ENCODE data around the gene LRP5. TPM values are rescaled to one million over a fixed set of nuclear protein-coding genes. Genes with fewer than 3 reads are reported as not detected.

LRP5 gene
- total RNA-seq, 1 donor from 2014 or later, result 20.2 TPM

- Mint-ChIP-seq H3K36me3 (ENCODE audit: low read depth, unreplicated experiment) (no peaks in the 10 kb centered on the region), H3K4me3 (ENCODE audit: unreplicated experiment) (peak overlapping the region; percentile 87), H3K27me3 (ENCODE audit: low read depth, unreplicated experiment) (peaks cover 2% of the 10 kb centered on the region), H3K27ac (ENCODE audit: unreplicated experiment) (peak overlapping the region; percentile 92), H3K9me3 (ENCODE audit: unreplicated experiment) (no peaks in the 10 kb centered on the region), H3K4me1 (ENCODE audit: low read depth, unreplicated experiment) (peaks cover 17% of the 10 kb centered on the region)
- H3K79me2 ChIP-seq (ENCODE audit: insufficient read depth, low read length), result peaks cover 46% of the 10 kb centered on the region
- TF ChIP-seq CTCF (IDR thresholded peaks at IDR 0.05; ENCODE audit: insufficient read depth, low read depth, low read length) (no peak), EZH2 (IDR thresholded peaks at IDR 0.05; ENCODE audit: insufficient read depth, low read length) (no peak)
- peak overlapping the region; percentile 92 for H2AFZ ChIP-seq (ENCODE audit: low read depth, low read length)
- H3K4me1 ChIP-seq (ENCODE audit: insufficient read depth, low read length), result peaks cover 22% of the 10 kb centered on the region
- H3K27ac ChIP-seq (ENCODE audit: low read depth, low read length), result peak overlapping the region; percentile 92
- no peaks in the 10 kb centered on the region for H3K9me3 ChIP-seq (ENCODE audit: insufficient read depth, low read depth, low read length)
- no peaks in the 10 kb centered on the region for H3K27me3 ChIP-seq (ENCODE audit: insufficient read depth, low read length)
- peak overlapping the region; percentile 92 for H3K9ac ChIP-seq (ENCODE audit: low read length)
- no peak for FAIRE-seq
- peaks cover 40% of the 10 kb centered on the region for H4K20me1 ChIP-seq (ENCODE audit: insufficient read depth, low read length)
- H3K4me3 ChIP-seq (ENCODE audit: insufficient read depth, low read depth, low read length), result peak overlapping the region; percentile 81
- H3K36me3 ChIP-seq (ENCODE audit: insufficient read depth, low read length), result no peaks in the 10 kb centered on the region
- peak overlapping the region; percentile 83 for H3K4me2 ChIP-seq (ENCODE audit: low read length)
- peak; percentile 99 for DNase-seq (ENCODE audit: low read depth)
These were observed 147.7 kb downstream of the LRP5 start for GRCh38 chr11:68459886-68460740.

- Histone ChIP-seq H4K20me1 (ENCODE audit: insufficient read depth, low read length) (peaks cover 48% of the 10 kb centered on the region), H3K79me2 (ENCODE audit: insufficient read depth, low read length) (peaks cover 54% of the 10 kb centered on the region)
These were observed 148.6 kb downstream of the LRP5 start, which contains the start of gene PPP6R3 for GRCh38 chr11:68460741-68461574. Gene PPP6R3 (plus strand): TSS chr11:68460752. CDS start chr11:68537665, 76,913 bp downstream.

More at GRCh38 chr11:68460741-68461574, 148.6 kb downstream of the LRP5 start, which contains the start of gene PPP6R3:
- Histone ChIP-seq H3K36me3 (ENCODE audit: insufficient read depth, low read length) (no peaks in the 10 kb centered on the region), H3K27ac (ENCODE audit: low read depth, low read length) (peak within 1 kb of the TSS; percentile 92), H3K4me3 (ENCODE audit: insufficient read depth, low read depth, low read length) (peak within 1 kb of the TSS; percentile 81), H3K9me3 (ENCODE audit: insufficient read depth, low read depth, low read length) (no peaks in the 10 kb centered on the region), H3K27me3 (ENCODE audit: insufficient read depth, low read length) (no peaks in the 10 kb centered on the region), H2AFZ (ENCODE audit: low read depth, low read length) (peak within 1 kb of the TSS; percentile 92), H3K4me1 (ENCODE audit: insufficient read depth, low read length) (peaks cover 22% of the 10 kb centered on the region), H3K9ac (ENCODE audit: low read length) (peak within 1 kb of the TSS; percentile 92), H3K4me2 (ENCODE audit: low read length) (peak within 1 kb of the TSS; percentile 90)
- FAIRE-seq (no peak), DNase-seq (ENCODE audit: low read depth) (peak; percentile 34)
- H3K36me3 Mint-ChIP-seq (ENCODE audit: low read depth, unreplicated experiment), result no peaks in the 10 kb centered on the region
- no peaks in the 10 kb centered on the region for H3K9me3 Mint-ChIP-seq (ENCODE audit: unreplicated experiment)
- peaks cover under 1% of the 10 kb centered on the region for H3K27me3 Mint-ChIP-seq (ENCODE audit: low read depth, unreplicated experiment)
- peaks cover 26% of the 10 kb centered on the region for H3K4me1 Mint-ChIP-seq (ENCODE audit: low read depth, unreplicated experiment)
- peak within 1 kb of the TSS; percentile 94 for H3K27ac Mint-ChIP-seq (ENCODE audit: unreplicated experiment)
- TF ChIP-seq CTCF (IDR thresholded peaks at IDR 0.05; ENCODE audit: insufficient read depth, low read depth, low read length), result no peak
- TF ChIP-seq EZH2 (IDR thresholded peaks at IDR 0.05; ENCODE audit: insufficient read depth, low read length), result no peak
- H3K4me3 Mint-ChIP-seq (ENCODE audit: unreplicated experiment), result peak within 1 kb of the TSS; percentile 99

Measured in astrocyte (in vitro differentiated cells and primary cell).